K562 (cell line): ENCODE measurements around the gene KCNAB2. TPM values are rescaled to one million over a fixed set of nuclear protein-coding genes. Genes with fewer than 3 reads are reported as not detected.

Experiments used
- ATAC-seq: fragments of 200-7000 bp; cut with Tn5 transposase; 3 replicates; pipeline ENCODE4 v1.9.1; 2020; ENCODE audit warnings: moderate library complexity
- BruUV-seq: library from RNA; stranded (reverse); fragments of 400-500 nt; replicated peaks from 2 replicates; lab custom pipeline; 2021; lab: Mats Ljungman, UMichigan
- CTCF ChIA-PET: fragments of 300-600 bp; formaldehyde crosslinking; extraction: SDS; loops from one replicate; lab custom pipeline; 2021; ENCODE audit warnings: low intra/inter-chr PET ratio; lab: Yijun Ruan, JAX
- POLR2A ChIA-PET: fragments of 300-600, 350-650 bp; sonication (Branson Sonifier 250); formaldehyde crosslinking; extraction: SDS; loops from one replicate; lab custom pipeline; 2021; ENCODE audit warnings: antibody characterized with exemption, inconsistent platforms; lab: Yijun Ruan, JAX
- DNase-seq, 4 experiments: peaks; one replicate each; pipeline versions ENCODE4 v3.0.0 to v3.0.0-alpha.2; 2011 to 2018; ENCODE audit warnings: low spot score in 3 of 4, mixed read lengths in 3 of 4; ENCODE audit errors: extremely low read depth in 1 of 4
- FAIRE-seq: peaks from 2 replicates; lab custom pipeline; 2011; peaks lifted over from hg19 to GRCh38; lab: Jason Lieb, UNC
- H2AFZ ChIP-seq: 2 replicates; pipeline ENCODE4 v1.6.0; 2011; ENCODE audit warnings: low read depth, low read length, control low read depth, inconsistent platforms
- H3K27ac ChIP-seq: fragments of 200-600 bp; 3 replicates; pipeline ENCODE4 v1.8.0; 2011; ENCODE audit warnings: low read depth, mild to moderate bottlenecking, control low read depth, inconsistent platforms, low read length, moderate library complexity, mixed read lengths; ENCODE audit errors: extremely low read depth
- H3K27me3 ChIP-seq, 2 experiments: fragments of 300-600 bp in 1 of 2; 2 replicates in 1 of 2; 3 replicates in 1 of 2; pipeline versions ENCODE4 v1.6.0 to v1.8.0; 2011; ENCODE audit warnings: inconsistent platforms in 2 of 2, low read length in 2 of 2, mild to moderate bottlenecking in 1 of 2, mixed read lengths in 1 of 2, moderate library complexity in 1 of 2; ENCODE audit not compliant: control insufficient read depth in 2 of 2, insufficient read depth in 2 of 2
- H3K36me3 ChIP-seq: fragments of 300-600 bp; 3 replicates; pipeline ENCODE4 v1.8.0; 2011; ENCODE audit warnings: mild to moderate bottlenecking, low read length, inconsistent platforms; ENCODE audit not compliant: control insufficient read depth, insufficient read depth
- H3K4me1 ChIP-seq, 2 experiments: fragments of 200-600 bp in 1 of 2; replicated peaks in 1 of 2; 2 replicates in 1 of 2; 3 replicates in 1 of 2; pipeline versions ENCODE4 v1.5.1 to v1.8.0; 2011; ENCODE audit warnings: inconsistent platforms in 2 of 2, low read length in 2 of 2, mild to moderate bottlenecking in 1 of 2, mixed read lengths in 1 of 2, moderate library complexity in 1 of 2; ENCODE audit not compliant: control insufficient read depth in 2 of 2, insufficient read depth in 2 of 2
- H3K4me2 ChIP-seq: 2 replicates; pipeline ENCODE4 v1.6.1; 2011; ENCODE audit warnings: low read length, control low read depth, inconsistent platforms, mixed read lengths; ENCODE audit not compliant: insufficient read depth
- H3K4me3 ChIP-seq: fragments of 200-600 bp; sonication (generic), shearing (Covaris generic); 2 replicates; pipeline ENCODE4 v1.5.1; 2016; ENCODE audit warnings: control low read depth, inconsistent platforms
- H3K79me2 ChIP-seq: fragments of 200-600 bp; 3 replicates; pipeline ENCODE4 v1.8.0; 2011; ENCODE audit warnings: low read length, inconsistent platforms; ENCODE audit not compliant: control insufficient read depth, insufficient read depth
- H3K9ac ChIP-seq, 2 experiments: 2 replicates each; pipeline versions ENCODE4 v1.6.0 to v1.6.1; 2011; ENCODE audit warnings: low read depth in 2 of 2, low read length in 2 of 2, control low read depth in 1 of 2, inconsistent platforms in 1 of 2, mild to moderate bottlenecking in 1 of 2, mixed read lengths in 1 of 2; ENCODE audit not compliant: insufficient read depth in 1 of 2
- H3K9me1 ChIP-seq: one replicate; pipeline ENCODE4 v1.6.0; 2011; ENCODE audit warnings: inconsistent platforms, mild to moderate bottlenecking, low read length, moderate library complexity; ENCODE audit not compliant: control insufficient read depth, insufficient read depth
- H3K9me3 ChIP-seq: replicated peaks from 2 replicates; pipeline ENCODE4 v1.5.1; 2011; ENCODE audit warnings: low read depth, low read length, inconsistent platforms; ENCODE audit not compliant: control insufficient read depth, insufficient read depth
- H4K20me1 ChIP-seq: replicated peaks from 2 replicates; pipeline ENCODE4 v1.6.1; 2011; ENCODE audit warnings: low read length, inconsistent platforms, mixed read lengths; ENCODE audit not compliant: control insufficient read depth, insufficient read depth
- HDAC1 ChIP-seq, 2 experiments: fragments of 450-650 bp; IDR thresholded peaks; 2 replicates each; pipeline ENCODE4 v1.6.1; 2016 to 2017; ENCODE audit warnings: inconsistent platforms in 1 of 2, mild to moderate bottlenecking in 1 of 2, moderate library complexity in 1 of 2
- HOXB6 ChIP-seq: fragments of 250-450 bp; sonication (Bioruptor Pico); IDR thresholded peaks from 2 replicates; pipeline ENCODE4 v1.5.1; 2022; ENCODE audit warnings: mild to moderate bottlenecking, borderline replicate concordance
- MYC ChIP-seq, 2 experiments: fragments of 250-450 bp in 1 of 2; sonication (Bioruptor Pico) in 1 of 2; IDR thresholded peaks; 2 replicates each; pipeline versions ENCODE4 v1.5.1 to v1.6.1; 2012 to 2021; ENCODE audit warnings: low read depth in 2 of 2, borderline replicate concordance in 1 of 2, improper control_type of control experiment in 1 of 2, low read length in 1 of 2, mild to moderate bottlenecking in 1 of 2, moderate library complexity in 1 of 2
- ZFX ChIP-seq: sonication (generic); formaldehyde crosslinking; IDR thresholded peaks from 2 replicates; pipeline ENCODE4 v1.8.0; 2022; ENCODE audit warnings: mild to moderate bottlenecking, missing genetic modification reagents, moderate library complexity
- ZNF239 ChIP-seq: fragments of 250-450 bp; sonication (Bioruptor Pico); IDR thresholded peaks from 2 replicates; pipeline ENCODE4 v1.4.0; 2020; ENCODE audit warnings: mild to moderate bottlenecking
- ZNF24 ChIP-seq: fragments of 450-650 bp; IDR thresholded peaks from 2 replicates; pipeline ENCODE4 v1.6.1; 2016
- ZNF780A ChIP-seq: fragments of 250-450 bp; sonication (Bioruptor Pico); IDR thresholded peaks from 2 replicates; pipeline ENCODE4 v1.5.0; 2021; ENCODE audit warnings: mild to moderate bottlenecking
- WGBS: fragments of 100-300 bp; shearing (Covaris generic); methylation state at CpG from one replicate; pipeline ENCODE4 v1.1.6; 2016; ENCODE audit warnings: low coverage, mixed read lengths; ENCODE audit not compliant: insufficient coverage; ENCODE audit errors: missing lambda C conversion rate; 5-methylcytosine and 5-hydroxymethylcytosine counted together
- in situ Hi-C: fragments of 300-500 bp; cut with MboI; formaldehyde crosslinking; loops from 4 replicates; pipeline ENCODE4 v1.15.0; 2018; ENCODE audit warnings: inconsistent platforms, mixed read lengths
- intact Hi-C: fragments of 100-400 bp; cut with micrococcal nuclease; formaldehyde crosslinking; loops from 2 replicates; pipeline ENCODE4 v1.14.2; 2022
- polyA plus RNA-seq, 8 experiments: library from polyadenylated mRNA; depleted of rRNA in 4 of 8; stranded (reverse) in 5 of 8; unstranded in 3 of 8; fragments of >200 nt; fragmentation: Nextera tagmentation in 2 of 8; fragmentation: Illumina TruSeq in 1 of 8; extraction: Ambion mirVana in 2 of 8; extraction: Trizol in 1 of 8; gene quantifications; 2 replicates each; pipeline versions ENCODE4 v1.2.1 to v1.2.3, GENCODE V29; 2011 to 2014; ENCODE audit warnings: inconsistent platforms in 1 of 8, missing spikeins in 1 of 8
- total RNA-seq, 7 experiments: library from RNA; depleted of rRNA in 6 of 7; stranded (reverse); fragments of >200 nt in 6 of 7; fragmentation: Illumina TruSeq in 2 of 7; extraction: Trizol in 2 of 7; gene quantifications; 2 replicates each; pipeline versions ENCODE4 v1.2.1 to v1.2.3, GENCODE V29; 2011 to 2021; ENCODE audit warnings: low replicate concordance in 1 of 7
- TF ChIP-seq, protein P1 (sequence below): fragments of 450-650 bp; IDR thresholded peaks from 2 replicates; pipeline ENCODE4 v1.6.1; 2018; ENCODE audit not compliant: partially characterized antibody
- TF ChIP-seq, protein P2 (sequence below): fragments of 150-350 bp; IDR thresholded peaks from 2 replicates; pipeline ENCODE4 v1.6.1; 2014; ENCODE audit warnings: low read depth, mild to moderate bottlenecking, low read length, borderline replicate concordance

Gene KCNAB2
- total and polyA plus RNA-seq, 9 of the 15 experiments (the other 6 are each of a cell fraction or from before 2014, with no cell fraction given): 1.8 to 15.8 (median 7.1) TPM

DNA sequence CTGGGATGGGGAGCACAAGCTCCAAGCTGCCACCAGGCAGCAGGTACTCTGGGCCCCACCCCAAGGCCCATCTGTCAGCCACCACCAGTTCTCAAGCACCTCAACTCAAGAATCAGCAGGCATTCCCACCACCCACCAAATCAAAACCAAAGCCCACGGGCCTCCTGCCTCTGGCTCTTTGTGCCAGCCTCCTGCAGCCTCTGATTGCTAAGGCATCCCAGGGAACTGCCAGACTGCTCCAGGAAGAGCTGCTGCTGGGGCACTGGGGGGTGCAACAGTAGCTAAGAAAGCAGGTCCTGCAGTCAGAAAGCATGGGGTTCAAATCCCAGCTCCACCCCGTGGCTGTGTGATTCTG lies 99.7 kb downstream of the KCNAB2 start:
- H3K4me1 ChIP-seq: peaks cover 7 to 31% of the 10 kb centered on the region in 2 experiments; a peak in 3 of 5 replicates
- no peak overlapping the region for H2AFZ ChIP-seq
- no peaks in the 10 kb centered on the region for H3K36me3 ChIP-seq
- no TSS peak for BruUV-seq
- H4K20me1 ChIP-seq: peaks cover 50% of the 10 kb centered on the region
- H3K4me3 ChIP-seq: no peak overlapping the region
- FAIRE-seq: no peak
- ChIA-PET CTCF (no interaction called here), POLR2A (interaction anchor here (0.8 to 1.3 kb wide), 5 partner anchors 10 to 38 kb away, joined by 3 to 5 read pairs (median 3); no protein-coding TSS in a partner anchor)
- no peak for ATAC-seq
- no peaks in the 10 kb centered on the region for H3K79me2 ChIP-seq
- DNase-seq: no peak
- intact Hi-C loops (no loop called here), in situ Hi-C loops (no loop called here)
- peaks cover 5% of the 10 kb centered on the region for H3K9me1 ChIP-seq
- H3K9ac ChIP-seq: no peak overlapping the region
- H3K4me2 ChIP-seq: no peak overlapping the region
- peaks cover 49 to 73% of the 10 kb centered on the region in 2 experiments; a peak in 4 of 5 replicates for H3K27me3 ChIP-seq
- H3K9me3 ChIP-seq: no peaks in the 10 kb centered on the region
- H3K27ac ChIP-seq: no peak overlapping the region
- 0% methylated on average over 2 of the region's 2 CpGs for WGBS
- TF ChIP-seq ZNF24 (no peak), ZNF780A (CRISPR knock-in tag) (no peak), HOXB6 (CRISPR knock-in tag) (no peak), MYC (IDR thresholded peaks at IDR 0.05; ENCODE audit: low read depth, low read length) (no peak), MYC (CRISPR knock-in tag; IDR thresholded peaks at IDR 0.05; ENCODE audit: borderline replicate concordance, low read depth) (no peak), ZNF239 (CRISPR knock-in tag) (no peak), ZFX (no peak), HDAC1 (IDR thresholded peaks at IDR 0.05) (no peak)
- TF ChIP-seq, protein P1, sequence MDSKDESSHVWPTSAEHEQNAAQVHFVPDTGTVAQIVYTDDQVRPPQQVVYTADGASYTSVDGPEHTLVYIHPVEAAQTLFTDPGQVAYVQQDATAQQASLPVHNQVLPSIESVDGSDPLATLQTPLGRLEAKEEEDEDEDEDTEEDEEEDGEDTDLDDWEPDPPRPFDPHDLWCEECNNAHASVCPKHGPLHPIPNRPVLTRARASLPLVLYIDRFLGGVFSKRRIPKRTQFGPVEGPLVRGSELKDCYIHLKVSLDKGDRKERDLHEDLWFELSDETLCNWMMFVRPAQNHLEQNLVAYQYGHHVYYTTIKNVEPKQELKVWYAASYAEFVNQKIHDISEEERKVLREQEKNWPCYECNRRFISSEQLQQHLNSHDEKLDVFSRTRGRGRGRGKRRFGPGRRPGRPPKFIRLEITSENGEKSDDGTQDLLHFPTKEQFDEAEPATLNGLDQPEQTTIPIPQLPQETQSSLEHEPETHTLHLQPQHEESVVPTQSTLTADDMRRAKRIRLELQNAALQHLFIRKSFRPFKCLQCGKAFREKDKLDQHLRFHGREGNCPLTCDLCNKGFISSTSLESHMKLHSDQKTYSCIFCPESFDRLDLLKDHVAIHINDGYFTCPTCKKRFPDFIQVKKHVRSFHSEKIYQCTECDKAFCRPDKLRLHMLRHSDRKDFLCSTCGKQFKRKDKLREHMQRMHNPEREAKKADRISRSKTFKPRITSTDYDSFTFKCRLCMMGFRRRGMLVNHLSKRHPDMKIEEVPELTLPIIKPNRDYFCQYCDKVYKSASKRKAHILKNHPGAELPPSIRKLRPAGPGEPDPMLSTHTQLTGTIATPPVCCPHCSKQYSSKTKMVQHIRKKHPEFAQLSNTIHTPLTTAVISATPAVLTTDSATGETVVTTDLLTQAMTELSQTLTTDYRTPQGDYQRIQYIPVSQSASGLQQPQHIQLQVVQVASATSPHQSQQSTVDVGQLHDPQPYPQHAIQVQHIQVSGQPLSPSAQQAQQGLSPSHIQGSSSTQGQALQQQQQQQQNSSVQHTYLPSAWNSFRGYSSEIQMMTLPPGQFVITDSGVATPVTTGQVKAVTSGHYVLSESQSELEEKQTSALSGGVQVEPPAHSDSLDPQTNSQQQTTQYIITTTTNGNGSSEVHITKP: no peak
- TF ChIP-seq, protein P2, sequence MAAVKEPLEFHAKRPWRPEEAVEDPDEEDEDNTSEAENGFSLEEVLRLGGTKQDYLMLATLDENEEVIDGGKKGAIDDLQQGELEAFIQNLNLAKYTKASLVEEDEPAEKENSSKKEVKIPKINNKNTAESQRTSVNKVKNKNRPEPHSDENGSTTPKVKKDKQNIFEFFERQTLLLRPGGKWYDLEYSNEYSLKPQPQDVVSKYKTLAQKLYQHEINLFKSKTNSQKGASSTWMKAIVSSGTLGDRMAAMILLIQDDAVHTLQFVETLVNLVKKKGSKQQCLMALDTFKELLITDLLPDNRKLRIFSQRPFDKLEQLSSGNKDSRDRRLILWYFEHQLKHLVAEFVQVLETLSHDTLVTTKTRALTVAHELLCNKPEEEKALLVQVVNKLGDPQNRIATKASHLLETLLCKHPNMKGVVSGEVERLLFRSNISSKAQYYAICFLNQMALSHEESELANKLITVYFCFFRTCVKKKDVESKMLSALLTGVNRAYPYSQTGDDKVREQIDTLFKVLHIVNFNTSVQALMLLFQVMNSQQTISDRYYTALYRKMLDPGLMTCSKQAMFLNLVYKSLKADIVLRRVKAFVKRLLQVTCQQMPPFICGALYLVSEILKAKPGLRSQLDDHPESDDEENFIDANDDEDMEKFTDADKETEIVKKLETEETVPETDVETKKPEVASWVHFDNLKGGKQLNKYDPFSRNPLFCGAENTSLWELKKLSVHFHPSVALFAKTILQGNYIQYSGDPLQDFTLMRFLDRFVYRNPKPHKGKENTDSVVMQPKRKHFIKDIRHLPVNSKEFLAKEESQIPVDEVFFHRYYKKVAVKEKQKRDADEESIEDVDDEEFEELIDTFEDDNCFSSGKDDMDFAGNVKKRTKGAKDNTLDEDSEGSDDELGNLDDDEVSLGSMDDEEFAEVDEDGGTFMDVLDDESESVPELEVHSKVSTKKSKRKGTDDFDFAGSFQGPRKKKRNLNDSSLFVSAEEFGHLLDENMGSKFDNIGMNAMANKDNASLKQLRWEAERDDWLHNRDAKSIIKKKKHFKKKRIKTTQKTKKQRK: no peak
